K562 (cell line): ENCODE measurements around the gene SYPL2. TPM values are rescaled to one million over a fixed set of nuclear protein-coding genes. Genes with fewer than 3 reads are reported as not detected.

ENCODE experiments used
- BCL6 ChIP-seq: fragments of 250-450 bp; sonication (Bioruptor Pico); IDR thresholded peaks from 2 replicates; pipeline ENCODE4 v1.4.0; 2020
- CBFA2T3 ChIP-seq: fragments of 450-650 bp; IDR thresholded peaks from 2 replicates; pipeline ENCODE4 v1.6.1; 2017
- CEBPB ChIP-seq: fragments of 450-650 bp; IDR thresholded peaks from 2 replicates; pipeline ENCODE4 v1.6.1; 2016; ENCODE audit warnings: missing genetic modification characterization, missing compliant biosample characterization
- CREB3 ChIP-seq: fragments of 450-650 bp; conservative IDR thresholded peaks from 2 replicates; pipeline ENCODE4 v1.6.1; 2016; ENCODE audit warnings: missing genetic modification characterization, low read depth, mild to moderate bottlenecking, missing compliant biosample characterization, moderate library complexity
- FOXA3 ChIP-seq, 2 experiments: fragments of 450-650 bp in 1 of 2; sonication (generic) in 1 of 2; formaldehyde crosslinking; IDR thresholded peaks in 1 of 2; conservative IDR thresholded peaks in 1 of 2; 2 replicates each; pipeline versions ENCODE4 v1.4.0 to v1.8.0; 2020 to 2022; ENCODE audit warnings: mild to moderate bottlenecking in 2 of 2, missing genetic modification reagents in 1 of 2
- HBP1 ChIP-seq: fragments of 450-650 bp; formaldehyde crosslinking; IDR thresholded peaks from 2 replicates; pipeline ENCODE4 v1.4.0; 2022; ENCODE audit warnings: missing genetic modification characterization
- IRF2 ChIP-seq: sonication (generic); formaldehyde crosslinking; IDR thresholded peaks from 2 replicates; pipeline ENCODE4 v1.8.1; 2022; ENCODE audit warnings: mild to moderate bottlenecking, missing genetic modification reagents
- LEF1 ChIP-seq: fragments of 450-650 bp; IDR thresholded peaks from 2 replicates; pipeline ENCODE4 v1.6.1; 2016; ENCODE audit warnings: mild to moderate bottlenecking
- MECOM ChIP-seq: fragments of 250-450 bp; sonication (Bioruptor Pico); IDR thresholded peaks from 2 replicates; pipeline ENCODE4 v1.8.0; 2022; ENCODE audit warnings: inconsistent platforms
- NCOR1 ChIP-seq: fragments of 450-650 bp; IDR thresholded peaks from 2 replicates; pipeline ENCODE4 v1.6.1; 2016; ENCODE audit warnings: mild to moderate bottlenecking, moderate library complexity
- NFE2L1 ChIP-seq: fragments of 450-650 bp; IDR thresholded peaks from 2 replicates; pipeline ENCODE4 v1.6.1; 2016; ENCODE audit warnings: missing genetic modification characterization, low read depth, mild to moderate bottlenecking, missing compliant biosample characterization, moderate library complexity, borderline replicate concordance
- NONO ChIP-seq, 2 experiments: fragments of 200-400 bp in 1 of 2; fragments of 450-650 bp in 1 of 2; formaldehyde crosslinking in 1 of 2; IDR thresholded peaks; 2 replicates each; pipeline ENCODE4 v1.6.1; 2017; ENCODE audit warnings: low read depth in 2 of 2, mild to moderate bottlenecking in 2 of 2, moderate library complexity in 2 of 2, low read length in 1 of 2
- NR2F6 ChIP-seq: fragments of 450-650 bp; formaldehyde crosslinking; IDR thresholded peaks from 2 replicates; pipeline ENCODE4 v1.4.0; 2020; ENCODE audit warnings: mild to moderate bottlenecking
- PHB ChIP-seq: fragments of 250-450 bp; sonication (Bioruptor Pico); IDR thresholded peaks from 2 replicates; pipeline ENCODE4 v1.5.0; 2021
- PURB ChIP-seq: sonication (generic); formaldehyde crosslinking; IDR thresholded peaks from 2 replicates; pipeline ENCODE4 v1.9.0; 2021; ENCODE audit warnings: low read depth, mild to moderate bottlenecking, missing genetic modification reagents
- RFX1 ChIP-seq: fragments of 450-650 bp; IDR thresholded peaks from 2 replicates; pipeline ENCODE4 v1.6.1; 2016; ENCODE audit warnings: mild to moderate bottlenecking, moderate library complexity
- TRIM24 ChIP-seq, 2 experiments: fragments of 450-650 bp; IDR thresholded peaks; 2 replicates each; pipeline ENCODE4 v1.6.1; 2016
- ZNF668 ChIP-seq: fragments of 250-450 bp; sonication (Bioruptor Pico); IDR thresholded peaks from 2 replicates; pipeline ENCODE4 v1.8.0; 2022; ENCODE audit warnings: mild to moderate bottlenecking, inconsistent platforms
- polyA plus RNA-seq, 8 experiments: library from polyadenylated mRNA; depleted of rRNA in 4 of 8; stranded (reverse) in 5 of 8; unstranded in 3 of 8; fragments of >200 nt; fragmentation: Nextera tagmentation in 2 of 8; fragmentation: Illumina TruSeq in 1 of 8; extraction: Ambion mirVana in 2 of 8; extraction: Trizol in 1 of 8; gene quantifications; 2 replicates each; pipeline versions ENCODE4 v1.2.1 to v1.2.3, GENCODE V29; 2011 to 2014; ENCODE audit warnings: inconsistent platforms in 1 of 8, missing spikeins in 1 of 8
- total RNA-seq, 7 experiments: library from RNA; depleted of rRNA in 6 of 7; stranded (reverse); fragments of >200 nt in 6 of 7; fragmentation: Illumina TruSeq in 2 of 7; extraction: Trizol in 2 of 7; gene quantifications; 2 replicates each; pipeline versions ENCODE4 v1.2.1 to v1.2.3, GENCODE V29; 2011 to 2021; ENCODE audit warnings: low replicate concordance in 1 of 7
- TF ChIP-seq, protein P1 (sequence below): fragments of 250-450 bp; sonication (Bioruptor Pico); IDR thresholded peaks from 2 replicates; pipeline ENCODE4 v1.8.0; 2021; ENCODE audit warnings: moderate library complexity, mild to moderate bottlenecking, inconsistent platforms
- TF ChIP-seq, protein P2 (sequence below): fragments of 250-450 bp; sonication (Bioruptor Pico); IDR thresholded peaks from 2 replicates; pipeline ENCODE4 v1.5.0; 2021; ENCODE audit warnings: mild to moderate bottlenecking, moderate library complexity

Gene SYPL2
- total and polyA plus RNA-seq, 9 of the 15 experiments (the other 6 are each of a cell fraction or from before 2014, with no cell fraction given) = 0.03 to 0.20 (median 0.07) TPM; not detected in 2

GRCh38 chr1:109426281-109427170 is 39.8 kb upstream of the SYPL2 start, which contains the start of gene PSMA5 (continued):
- TF ChIP-seq TRIM24 (IDR thresholded peaks at IDR 0.05) (peak in 1 of 2 experiments; percentile 5; a peak in 1 of 4 replicates), CBFA2T3 (no peak), PHB (no peak), CEBPB (no peak), ZNF668 (CRISPR knock-in tag) (no peak), MECOM (CRISPR knock-in tag) (no peak), CREB3 (tag) (no peak), NR2F6 (CRISPR knock-in tag) (no peak), IRF2 (CRISPR knock-in tag) (no peak), PURB (CRISPR knock-in tag) (no peak), RFX1 (peak; percentile 96), FOXA3 (CRISPR knock-in tag; conservative IDR thresholded peaks at IDR 0.05 in 1 of 2, IDR thresholded peaks at IDR 0.05 in 1 of 2) (peak in 1 of 2 experiments; percentile 62; a peak in 1 of 4 replicates), HBP1 (CRISPR knock-in tag) (peak; percentile 48; the same call in 1 of the 2 replicates), NONO (IDR thresholded peaks at IDR 0.05; ENCODE audit: low read depth in 2 of 2, low read length in 1 of 2) (no peak), BCL6 (CRISPR knock-in tag) (no peak), LEF1 (0 out of 2 replicates have a peak, but pooled peaks have one; percentile 36), NCOR1 (no peak), NFE2L1 (no peak)
- TF ChIP-seq, protein P1, sequence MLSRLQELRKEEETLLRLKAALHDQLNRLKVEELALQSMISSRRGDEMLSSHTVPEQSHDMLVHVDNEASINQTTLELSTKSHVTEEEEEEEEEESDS (CRISPR knock-in tag) = no peak
- TF ChIP-seq, protein P2, sequence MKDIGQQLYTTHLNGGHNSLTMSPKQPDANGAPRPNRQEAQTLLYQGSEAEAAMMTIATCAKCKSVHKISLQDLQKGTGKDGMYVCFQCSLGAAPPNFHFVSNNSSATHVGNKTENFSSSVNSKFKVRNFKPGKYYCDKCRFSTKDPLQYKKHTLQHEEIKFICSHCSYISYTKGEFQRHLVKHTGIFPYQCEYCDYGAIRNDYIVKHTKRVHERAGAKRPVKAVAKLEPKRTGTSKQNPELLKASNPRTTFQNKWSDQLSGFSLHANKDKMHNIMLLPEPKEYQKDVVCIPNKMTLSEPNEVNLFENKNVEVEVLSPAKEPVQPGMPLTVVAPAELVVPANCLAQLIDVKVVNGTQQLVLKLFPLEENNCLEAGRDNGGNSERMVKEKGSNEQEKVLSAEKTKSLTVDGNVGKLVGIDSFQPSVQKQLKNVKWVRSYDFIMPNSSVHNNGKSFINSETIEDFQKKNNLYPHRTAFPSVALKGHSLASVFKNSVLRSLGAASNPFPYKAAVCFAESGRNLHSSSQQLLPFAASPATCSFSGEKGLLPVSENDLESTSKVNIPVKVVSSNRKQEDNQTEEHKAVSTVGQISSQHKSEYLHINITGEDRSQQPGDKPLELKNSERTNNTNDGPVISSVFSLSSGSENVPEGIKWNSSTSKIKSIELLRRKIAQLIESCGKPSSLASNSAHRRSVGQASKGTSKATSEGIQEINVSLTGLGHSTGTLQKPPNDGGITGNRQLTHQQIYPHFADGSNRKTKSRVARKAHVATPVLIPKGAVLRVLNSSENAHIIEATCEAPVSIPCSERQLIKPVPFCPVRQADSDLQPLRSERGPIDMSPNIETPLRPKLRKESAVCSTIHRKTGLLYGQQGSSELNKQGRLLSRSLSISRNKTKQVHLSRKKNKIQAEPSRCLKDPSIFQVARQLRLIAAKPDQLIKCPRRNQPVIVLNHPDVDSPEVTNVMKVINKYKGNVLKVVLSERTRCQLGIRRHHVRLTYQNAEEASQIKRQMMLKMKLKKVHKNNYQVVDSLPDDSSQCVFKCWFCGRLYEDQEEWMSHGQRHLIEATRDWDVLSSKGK (CRISPR knock-in tag) = no peak
